HepG2 (cell line): ENCODE data around the gene PLEKHH1. TPM values are rescaled to one million over a fixed set of nuclear protein-coding genes. Genes with fewer than 3 reads are reported as not detected.

Experiments used
- ATAC-seq: fragments of 200-7000 bp; cut with Tn5 transposase; 3 replicates; pipeline ENCODE4 v1.9.1; 2020; ENCODE audit warnings: mild to moderate bottlenecking, moderate library complexity
- BruUV-seq: library from RNA; stranded (reverse); fragments of 400-500 nt; replicated peaks from 2 replicates; lab custom pipeline; 2021; lab: Mats Ljungman, UMichigan
- CTCF ChIA-PET: fragments of 300-600 bp; formaldehyde crosslinking; extraction: SDS; loops from one replicate; lab custom pipeline; 2021; ENCODE audit warnings: low total read pairs, inconsistent platforms, low intra/inter-chr PET ratio; lab: Yijun Ruan, JAX
- POLR2A ChIA-PET: fragments of 350-600 bp; sonication (Branson Sonifier 250); formaldehyde crosslinking; loops from one replicate; lab custom pipeline; 2020; ENCODE audit warnings: antibody characterized with exemption, inconsistent platforms; lab: Yijun Ruan, JAX
- DNase-seq: peaks from one replicate; pipeline ENCODE4 v3.0.0-alpha.2; 2015; ENCODE audit warnings: low spot score
- FAIRE-seq: peaks from 3 replicates; lab custom pipeline; 2011; peaks lifted over from hg19 to GRCh38; lab: Jason Lieb, UNC
- H2AFZ ChIP-seq: one replicate; pipeline ENCODE4 v1.6.1; 2011; ENCODE audit warnings: low read length, inconsistent platforms
- H3K27ac ChIP-seq: fragments of 300-600 bp; 3 replicates; pipeline ENCODE4 v1.8.0; 2011; ENCODE audit warnings: mixed run types, mild to moderate bottlenecking, mixed read lengths, low read length, inconsistent platforms; ENCODE audit not compliant: insufficient read depth; ENCODE audit errors: extremely low read length
- H3K27me3 ChIP-seq, 2 experiments: fragments of 200-600 bp in 1 of 2; 2 replicates in 1 of 2; 3 replicates in 1 of 2; pipeline versions ENCODE4 v1.6.0 to v1.8.0; 2011; ENCODE audit warnings: low read length in 2 of 2, mild to moderate bottlenecking in 2 of 2, moderate library complexity in 2 of 2, inconsistent platforms in 1 of 2; ENCODE audit not compliant: insufficient read depth in 2 of 2, control insufficient read depth in 1 of 2
- H3K36me3 ChIP-seq, 2 experiments: fragments of 200-600 bp in 1 of 2; replicated peaks in 1 of 2; 2 replicates in 1 of 2; 3 replicates in 1 of 2; pipeline versions ENCODE4 v1.5.1 to v1.8.0; 2011; ENCODE audit warnings: low read length in 2 of 2, inconsistent platforms in 1 of 2; ENCODE audit not compliant: insufficient read depth in 2 of 2, control insufficient read depth in 1 of 2
- H3K4me1 ChIP-seq: 2 replicates; pipeline ENCODE4 v1.5.1; 2012; ENCODE audit warnings: low read length, inconsistent platforms; ENCODE audit not compliant: insufficient read depth
- H3K4me2 ChIP-seq: 2 replicates; pipeline ENCODE4 v1.6.0; 2011; ENCODE audit warnings: low read depth, low read length, inconsistent platforms
- H3K4me3 ChIP-seq, 3 experiments: fragments of 200-600 bp in 1 of 3; sonication (generic), shearing (Covaris generic) in 1 of 3; replicated peaks in 1 of 3; 2 replicates each; pipeline ENCODE4 v1.5.1; 2011 to 2016; ENCODE audit warnings: low read length in 3 of 3, inconsistent platforms in 2 of 3, low read depth in 2 of 3, mild to moderate bottlenecking in 2 of 3, control low read depth in 1 of 3, mixed read lengths in 1 of 3; ENCODE audit not compliant: insufficient read depth in 1 of 3
- H3K79me2 ChIP-seq: one replicate; pipeline ENCODE4 v1.6.1; 2011; ENCODE audit warnings: low read length, inconsistent platforms; ENCODE audit not compliant: insufficient read depth
- H3K9ac ChIP-seq: 2 replicates; pipeline ENCODE4 v1.6.0; 2011; ENCODE audit warnings: mild to moderate bottlenecking, low read depth, low read length, inconsistent platforms; ENCODE audit not compliant: insufficient read depth
- H3K9me3 ChIP-seq: 2 replicates; pipeline ENCODE4 v1.5.1; 2012; ENCODE audit warnings: mild to moderate bottlenecking, low read length
- H4K20me1 ChIP-seq: 2 replicates; pipeline ENCODE4 v1.6.0; 2011; ENCODE audit warnings: inconsistent platforms, mild to moderate bottlenecking, low read length, moderate library complexity; ENCODE audit not compliant: insufficient read depth
- BCL6 ChIP-seq: IDR thresholded peaks from 2 replicates; pipeline ENCODE4 v1.6.1; 2016; ENCODE audit warnings: missing genetic modification reagents, missing compliant biosample characterization
- RNF219 ChIP-seq: sonication (generic); formaldehyde crosslinking; IDR thresholded peaks from 2 replicates; pipeline ENCODE4 v1.5.0; 2020; ENCODE audit warnings: mild to moderate bottlenecking, missing genetic modification reagents
- ZNF18 ChIP-seq: sonication (generic); formaldehyde crosslinking; IDR thresholded peaks from 2 replicates; pipeline ENCODE4 v1.8.0; 2022; ENCODE audit warnings: mild to moderate bottlenecking, missing genetic modification reagents; ENCODE audit not compliant: insufficient replicate concordance
- WGBS: methylation state at CpG from one replicate; pipeline ENCODE4 v1.1.6; 2017; ENCODE audit warnings: low lambda C conversion rate; 5-methylcytosine and 5-hydroxymethylcytosine counted together
- in situ Hi-C: cut with HindIII; loops from 2 replicates; pipeline ENCODE4 v1.10.0; 2017; ENCODE audit warnings: low pct_unique_long_range_greater_than_20kb; ENCODE audit not compliant: extremely low pct_ligation_motif_present
- intact Hi-C: fragments of 100-400 bp; cut with micrococcal nuclease; formaldehyde crosslinking; loops from one replicate; pipeline ENCODE4 v1.10.0; 2022; ENCODE audit not compliant: unreplicated experiment
- polyA plus RNA-seq, 8 experiments: library from polyadenylated mRNA; depleted of rRNA in 3 of 8; stranded (reverse) in 7 of 8; unstranded in 1 of 8; fragments of >200 nt; fragmentation: Illumina TruSeq in 4 of 8; extraction: Trizol in 4 of 8; gene quantifications; 2 replicates each; pipeline versions ENCODE4 v1.2.1 to v1.2.3, GENCODE V29; 2011 to 2016; ENCODE audit warnings: low read depth in 4 of 8, missing spikeins in 1 of 8, mixed read lengths in 1 of 8; ENCODE audit not compliant: insufficient read depth in 1 of 8
- total RNA-seq, 5 experiments: library from RNA; depleted of rRNA; stranded (reverse); fragments of >200 nt; fragmentation: Illumina TruSeq; extraction: Trizol; gene quantifications; 2 replicates each; pipeline ENCODE4 v1.2.3, GENCODE V29; 2016; ENCODE audit warnings: low read depth in 1 of 5

PLEKHH1 gene
- total and polyA plus RNA-seq, 2 of the 13 experiments (the other 11 are each of a cell fraction or from before 2014, with no cell fraction given) = 8.6 to 15.8 TPM

GRCh38 chr14:67522270-67522669, 10.8 kb upstream of the PLEKHH1 start (continued):
- no peak for TF ChIP-seq RNF219

GRCh38 chr14:67523764-67524633, 9.1 kb upstream of the PLEKHH1 start:
- DNase-seq = no peak
- Histone ChIP-seq H3K79me2 (no peaks in the 10 kb centered on the region), H3K27ac (no peak overlapping the region), H4K20me1 (no peaks in the 10 kb centered on the region), H3K27me3 (peaks cover 0 to 11% of the 10 kb centered on the region in 2 experiments; a peak in 3 of 5 replicates), H3K9me3 (no peaks in the 10 kb centered on the region), H2AFZ (no peak overlapping the region), H3K4me3 (no peak overlapping the region), H3K4me1 (peaks cover 38% of the 10 kb centered on the region), H3K36me3 (no peaks in the 10 kb centered on the region), H3K9ac (no peak overlapping the region), H3K4me2 (no peak overlapping the region)
- 36% methylated on average over 7 of the region's 7 CpGs for WGBS
- ATAC-seq = no peak
- TF ChIP-seq BCL6 (CRISPR knock-in tag) (peak; percentile 53; the same call in 1 of the 2 replicates), ZNF18 (no peak)
- ChIA-PET POLR2A (no interaction called here), CTCF (no interaction called here)
- intact Hi-C loops = loop anchor here (10.0 kb wide), 2 partner anchors 141 to 181 kb away; partner anchors contain the start of gene RDH12
- in situ Hi-C loops = no loop called here
- BruUV-seq = no TSS peak
- FAIRE-seq = no peak
